Measurements from ENCODE around the gene SMPD2. TPM values are rescaled to one million over a fixed set of nuclear protein-coding genes. Genes with fewer than 3 reads are reported as not detected.

SMPD2 gene
- total RNA-seq, 1 experiment from 2014 or later, result 14.7 TPM

GRCh38 chr6:109420751-109421150 is 19.8 kb upstream of the SMPD2 start:
- H4K20me1 ChIP-seq (ENCODE audit: insufficient read depth), result no peaks in the 10 kb centered on the region
- H3K9me3 ChIP-seq (ENCODE audit: control insufficient read depth in 1 of 2, insufficient read depth in 1 of 2, low read depth in 1 of 2, low read length in 2 of 2), result no peaks in the 10 kb centered on the region
- DNase-seq (ENCODE audit: low read depth, low spot score) (no peak), ATAC-seq (no peak)
- BruUV-seq (replicated peaks), result no TSS peak
- CTCF ChIA-PET, result no interaction called here
- H3K27ac ChIP-seq (ENCODE audit: low read depth, low read length), result no peak overlapping the region
- intact Hi-C loops (cut with micrococcal nuclease), result no loop called here
- no peaks in the 10 kb centered on the region for H3K79me2 ChIP-seq (ENCODE audit: insufficient read depth, low read length)
- H3K36me3 ChIP-seq (ENCODE audit: control insufficient read depth in 1 of 2, insufficient read depth in 2 of 2, low read length in 2 of 2), result no peaks in the 10 kb centered on the region
- H3K27me3 ChIP-seq (ENCODE audit: insufficient read depth, low read length), result no peaks in the 10 kb centered on the region
- H3K9me2 ChIP-seq (ENCODE audit: insufficient read depth), result no peaks in the 10 kb centered on the region
- RAD21 ChIA-PET (ENCODE audit: low non-redundant PET in 1 of 2, low total read pairs in 2 of 2, uncharacterized antibody in 2 of 2, unreplicated experiment in 2 of 2), result no interaction called here
- peaks cover 0 to 11% of the 10 kb centered on the region in 2 experiments; a peak in 2 of 4 replicates for H3K4me1 ChIP-seq (ENCODE audit: control insufficient read depth in 1 of 2, insufficient read depth in 2 of 2, low read length in 2 of 2)
- TF ChIP-seq EZH2 (IDR thresholded peaks at IDR 0.05) (no peak), SP1 (IDR thresholded peaks at IDR 0.05; ENCODE audit: low read depth) (no peak), POLR2AphosphoS5 (IDR thresholded peaks at IDR 0.05; ENCODE audit: low read depth, low read length) (no peak), CBX3 (IDR thresholded peaks at IDR 0.05; ENCODE audit: low read depth) (no peak), EGR1 (IDR thresholded peaks at IDR 0.05; ENCODE audit: low read depth) (no peak), TCF7L2 (IDR thresholded peaks at IDR 0.05; ENCODE audit: borderline replicate concordance, extremely low read depth, insufficient read depth, insufficient read length) (no peak), YY1 (IDR thresholded peaks at IDR 0.05; ENCODE audit: extremely low read depth, insufficient replicate concordance, low read depth, low read length) (no peak), ELF1 (IDR thresholded peaks at IDR 0.05; ENCODE audit: borderline replicate concordance, low read depth) (no peak), JUND (IDR thresholded peaks at IDR 0.05) (no peak), ZNF274 (IDR thresholded peaks at IDR 0.05; ENCODE audit: low read depth, low read length) (no peak), CEBPB (IDR thresholded peaks at IDR 0.05; ENCODE audit: low read depth) (no peak), POLR2A (IDR thresholded peaks at IDR 0.05; ENCODE audit: borderline replicate concordance, extremely low read depth, insufficient read depth, insufficient read length) (no peak), RAD21 (IDR thresholded peaks at IDR 0.05; ENCODE audit: low read depth) (no peak), ZFX (IDR thresholded peaks at IDR 0.05) (no peak), EZH2phosphoT487 (IDR thresholded peaks at IDR 0.05; ENCODE audit: borderline replicate concordance) (no peak)
- TF ChIP-seq, protein P1, sequence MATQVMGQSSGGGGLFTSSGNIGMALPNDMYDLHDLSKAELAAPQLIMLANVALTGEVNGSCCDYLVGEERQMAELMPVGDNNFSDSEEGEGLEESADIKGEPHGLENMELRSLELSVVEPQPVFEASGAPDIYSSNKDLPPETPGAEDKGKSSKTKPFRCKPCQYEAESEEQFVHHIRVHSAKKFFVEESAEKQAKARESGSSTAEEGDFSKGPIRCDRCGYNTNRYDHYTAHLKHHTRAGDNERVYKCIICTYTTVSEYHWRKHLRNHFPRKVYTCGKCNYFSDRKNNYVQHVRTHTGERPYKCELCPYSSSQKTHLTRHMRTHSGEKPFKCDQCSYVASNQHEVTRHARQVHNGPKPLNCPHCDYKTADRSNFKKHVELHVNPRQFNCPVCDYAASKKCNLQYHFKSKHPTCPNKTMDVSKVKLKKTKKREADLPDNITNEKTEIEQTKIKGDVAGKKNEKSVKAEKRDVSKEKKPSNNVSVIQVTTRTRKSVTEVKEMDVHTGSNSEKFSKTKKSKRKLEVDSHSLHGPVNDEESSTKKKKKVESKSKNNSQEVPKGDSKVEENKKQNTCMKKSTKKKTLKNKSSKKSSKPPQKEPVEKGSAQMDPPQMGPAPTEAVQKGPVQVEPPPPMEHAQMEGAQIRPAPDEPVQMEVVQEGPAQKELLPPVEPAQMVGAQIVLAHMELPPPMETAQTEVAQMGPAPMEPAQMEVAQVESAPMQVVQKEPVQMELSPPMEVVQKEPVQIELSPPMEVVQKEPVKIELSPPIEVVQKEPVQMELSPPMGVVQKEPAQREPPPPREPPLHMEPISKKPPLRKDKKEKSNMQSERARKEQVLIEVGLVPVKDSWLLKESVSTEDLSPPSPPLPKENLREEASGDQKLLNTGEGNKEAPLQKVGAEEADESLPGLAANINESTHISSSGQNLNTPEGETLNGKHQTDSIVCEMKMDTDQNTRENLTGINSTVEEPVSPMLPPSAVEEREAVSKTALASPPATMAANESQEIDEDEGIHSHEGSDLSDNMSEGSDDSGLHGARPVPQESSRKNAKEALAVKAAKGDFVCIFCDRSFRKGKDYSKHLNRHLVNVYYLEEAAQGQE (IDR thresholded peaks at IDR 0.05; ENCODE audit: low read depth), result no peak
- TF ChIP-seq, protein P2, sequence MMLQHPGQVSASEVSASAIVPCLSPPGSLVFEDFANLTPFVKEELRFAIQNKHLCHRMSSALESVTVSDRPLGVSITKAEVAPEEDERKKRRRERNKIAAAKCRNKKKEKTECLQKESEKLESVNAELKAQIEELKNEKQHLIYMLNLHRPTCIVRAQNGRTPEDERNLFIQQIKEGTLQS (IDR thresholded peaks at IDR 0.05), result no peak
- H3K4me3 ChIP-seq (replicated peaks in 1 of 2; ENCODE audit: low read depth in 1 of 2, low read length in 2 of 2), result no peak overlapping the region
- H2AFZ ChIP-seq (ENCODE audit: low read depth, low read length, poor library complexity, severe bottlenecking), result no peak overlapping the region
- H3K4me2 ChIP-seq (ENCODE audit: low read length), result no peak overlapping the region
- POLR2A ChIA-PET, result no interaction called here
- no peak overlapping the region for H3K9ac ChIP-seq (ENCODE audit: low read length)

Measured in HCT116 (cell line).